ENCODE data around the gene BAZ1B.

DNA sequence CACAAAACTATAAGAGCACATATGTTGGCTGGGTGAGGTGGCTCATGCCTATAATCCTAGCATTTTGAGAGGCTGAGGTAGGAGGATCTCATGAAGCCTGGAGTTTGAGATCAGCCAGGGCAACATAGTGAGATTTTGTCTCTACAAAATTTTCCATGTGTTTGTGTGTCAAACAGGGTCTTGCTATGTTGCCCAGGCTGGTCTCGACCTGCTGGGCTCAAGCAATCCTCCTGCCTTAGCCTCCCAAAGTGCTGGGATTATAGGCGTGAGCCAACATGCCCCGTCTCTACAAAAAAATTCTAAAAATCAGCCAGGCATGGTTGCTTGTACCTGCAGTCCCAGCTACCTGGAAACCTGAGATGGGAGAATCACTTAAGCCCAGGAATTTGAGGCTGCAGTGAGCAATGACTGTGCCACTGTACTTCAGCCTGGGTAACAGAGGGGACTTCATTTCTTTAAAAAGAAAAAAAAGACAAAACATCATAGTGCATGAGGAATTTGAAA is 60.3 kb downstream of the BAZ1B start:
- TF ChIP-seq, protein P1, sequence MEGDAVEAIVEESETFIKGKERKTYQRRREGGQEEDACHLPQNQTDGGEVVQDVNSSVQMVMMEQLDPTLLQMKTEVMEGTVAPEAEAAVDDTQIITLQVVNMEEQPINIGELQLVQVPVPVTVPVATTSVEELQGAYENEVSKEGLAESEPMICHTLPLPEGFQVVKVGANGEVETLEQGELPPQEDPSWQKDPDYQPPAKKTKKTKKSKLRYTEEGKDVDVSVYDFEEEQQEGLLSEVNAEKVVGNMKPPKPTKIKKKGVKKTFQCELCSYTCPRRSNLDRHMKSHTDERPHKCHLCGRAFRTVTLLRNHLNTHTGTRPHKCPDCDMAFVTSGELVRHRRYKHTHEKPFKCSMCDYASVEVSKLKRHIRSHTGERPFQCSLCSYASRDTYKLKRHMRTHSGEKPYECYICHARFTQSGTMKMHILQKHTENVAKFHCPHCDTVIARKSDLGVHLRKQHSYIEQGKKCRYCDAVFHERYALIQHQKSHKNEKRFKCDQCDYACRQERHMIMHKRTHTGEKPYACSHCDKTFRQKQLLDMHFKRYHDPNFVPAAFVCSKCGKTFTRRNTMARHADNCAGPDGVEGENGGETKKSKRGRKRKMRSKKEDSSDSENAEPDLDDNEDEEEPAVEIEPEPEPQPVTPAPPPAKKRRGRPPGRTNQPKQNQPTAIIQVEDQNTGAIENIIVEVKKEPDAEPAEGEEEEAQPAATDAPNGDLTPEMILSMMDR (IDR thresholded peaks at IDR 0.05 in 4 of 5, conservative IDR thresholded peaks at IDR 0.05 in 1 of 5), result no peak
- TF ChIP-seq POLR2A (IDR thresholded peaks at IDR 0.05), result no peak
